ENCODE measurements around the gene ATRNL1.
A peak's percentile ranks its signal among the peaks of the same experiment; 100 is the strongest.

GRCh38 chr10:115628616-115629015 is 535.5 kb downstream of the ATRNL1 start:
- TF ChIP-seq ZNF384 (IDR thresholded peaks at IDR 0.05): no peak
- TF ChIP-seq SP1 (IDR thresholded peaks at IDR 0.05): no peak
- TF ChIP-seq L3MBTL2 (conservative IDR thresholded peaks at IDR 0.05): no peak
- TF ChIP-seq LEF1 (IDR thresholded peaks at IDR 0.05; ENCODE audit: borderline replicate concordance): no peak
- TF ChIP-seq BHLHE40 (IDR thresholded peaks at IDR 0.05; ENCODE audit: borderline replicate concordance): no peak
- TF ChIP-seq NFRKB (IDR thresholded peaks at IDR 0.05): no peak
- no peak for TF ChIP-seq FOXK2 (IDR thresholded peaks at IDR 0.05)
- TF ChIP-seq ELF4 (IDR thresholded peaks at IDR 0.05): peak; percentile 55; the same call in 1 of the 2 replicates
- TF ChIP-seq FOXM1 (IDR thresholded peaks at IDR 0.05; ENCODE audit: borderline replicate concordance): no peak
- TF ChIP-seq HDGF (IDR thresholded peaks at IDR 0.05; ENCODE audit: borderline replicate concordance): no peak
- no peak for TF ChIP-seq FOXA1 (IDR thresholded peaks at IDR 0.05)
- no peak for TF ChIP-seq ARNT (IDR thresholded peaks at IDR 0.05)
- TF ChIP-seq SUZ12 (IDR thresholded peaks at IDR 0.05): no peak
